GM19397 (cell line): ENCODE data around the gene PIK3IP1.
"Not testable (repeated sequence)": the region's sequence is repeated elsewhere in the genome, so short reads cannot be mapped to it uniquely, and the experiment has no call there.

Source experiments
- ATAC-seq: cut with Tn5 transposase; IDR thresholded peaks from one replicate; pipeline ENCODE4 v1.9.1; 2021; ENCODE audit warnings: mild to moderate bottlenecking, moderate library complexity; ENCODE audit not compliant: unreplicated experiment

PIK3IP1 gene

GRCh38 chr22:31259798-31260473 is 32.4 kb downstream of the PIK3IP1 start:
- ATAC-seq, result no peak

- ATAC-seq, result no peak
These were observed 38.3 kb downstream of the PIK3IP1 start for GRCh38 chr22:31253949-31254348.

DNA sequence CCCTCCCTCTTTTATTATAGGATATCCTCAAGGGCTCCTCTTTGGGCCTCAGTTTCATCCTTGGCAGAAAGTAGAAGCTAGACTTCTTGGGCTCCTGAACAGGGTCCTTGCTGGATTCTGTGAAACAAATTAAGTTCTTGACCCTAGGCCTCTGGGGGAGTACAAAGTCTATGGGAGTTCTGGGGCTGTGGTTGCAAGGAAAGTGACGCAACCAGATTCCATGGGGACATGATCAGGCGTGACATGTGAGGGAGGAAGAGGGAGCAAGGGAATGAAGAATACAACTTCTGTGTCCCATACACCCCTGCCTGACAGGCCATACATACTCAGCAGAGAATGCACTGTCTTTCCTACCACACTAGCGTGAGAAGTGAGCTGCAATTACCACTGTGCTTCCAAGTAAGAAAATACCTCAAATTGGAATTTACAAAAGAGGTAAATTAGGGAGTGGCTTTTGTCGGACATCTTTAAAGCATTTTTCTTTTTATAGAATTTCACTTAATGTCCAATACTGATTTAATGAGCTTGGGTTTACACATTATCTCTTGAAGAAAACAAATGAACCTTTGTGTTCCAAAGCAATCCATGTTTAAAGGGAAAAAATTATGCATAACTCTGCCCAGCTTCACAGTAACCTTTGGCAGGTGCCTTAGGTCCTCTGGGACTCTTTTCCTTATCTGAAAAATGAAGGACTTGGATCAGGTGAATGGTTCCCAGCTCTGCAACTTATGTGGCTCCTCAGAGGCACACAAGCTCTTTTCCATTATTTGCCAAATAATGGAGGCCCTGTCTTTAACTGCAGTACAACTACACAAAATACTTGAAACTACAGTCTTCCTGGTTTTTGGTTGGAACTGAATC is 41.3 kb downstream of the PIK3IP1 start:
- no peak for ATAC-seq

- no peak for ATAC-seq
These were observed 43.0 kb downstream of the PIK3IP1 start for GRCh38 chr22:31248965-31249958.

- ATAC-seq, result no peak
These were observed 44.0 kb downstream of the PIK3IP1 start for GRCh38 chr22:31248138-31248745.

- ATAC-seq, result no peak
These were observed 44.6 kb downstream of the PIK3IP1 start for GRCh38 chr22:31247726-31248125.

GRCh38 chr22:31246687-31247086 is 45.6 kb downstream of the PIK3IP1 start:
- ATAC-seq, result no peak

GRCh38 chr22:31245998-31246397 is 46.3 kb downstream of the PIK3IP1 start:
- not testable (repeated sequence) for ATAC-seq

GRCh38 chr22:31244943-31245451 is 47.3 kb downstream of the PIK3IP1 start:
- ATAC-seq, result no peak

DNA sequence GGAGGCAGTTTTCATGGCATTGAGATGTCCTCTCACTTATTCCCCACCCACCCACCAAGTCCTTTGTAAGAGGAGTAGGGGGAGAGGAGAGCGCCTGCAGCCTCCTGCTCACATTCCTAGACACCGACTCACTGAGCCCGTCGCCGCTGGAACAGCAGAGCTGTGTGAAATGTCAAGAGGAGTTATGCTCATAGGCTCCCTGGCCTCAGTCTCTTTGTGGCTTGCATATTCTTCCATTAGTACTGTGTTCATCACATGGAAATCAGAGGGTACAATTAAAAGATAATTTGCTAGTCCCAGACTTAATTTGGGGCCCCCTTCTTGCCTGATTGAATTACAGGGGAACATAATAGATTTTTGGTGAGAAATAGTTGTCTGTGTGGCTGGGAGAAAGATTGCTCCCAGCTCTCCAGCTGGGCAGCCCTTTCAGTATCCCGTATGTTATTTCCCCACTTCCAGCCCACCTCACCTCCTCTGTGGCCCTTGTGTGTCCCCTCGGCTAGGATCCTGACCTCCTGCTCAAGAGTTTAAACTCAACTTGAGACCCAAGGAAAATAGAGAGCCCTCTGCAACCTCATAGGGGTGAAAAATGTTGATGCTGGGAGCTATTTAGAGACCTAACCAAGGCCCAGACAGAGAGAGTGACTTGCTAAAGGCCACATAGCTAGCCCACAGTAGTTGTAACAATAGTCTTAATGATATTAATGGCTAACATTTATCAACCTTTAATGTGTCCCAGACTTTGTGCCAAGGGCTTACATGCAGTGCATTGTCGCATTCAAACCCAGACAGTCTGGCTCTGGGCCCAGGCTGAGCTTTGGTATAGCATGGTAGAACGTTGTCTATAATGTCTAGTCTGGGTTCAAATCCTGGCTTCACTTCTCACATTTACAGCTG is 48.0 kb downstream of the PIK3IP1 start:
- ATAC-seq, result no peak

- ATAC-seq, result no peak
These were observed 48.8 kb downstream of the PIK3IP1 start for GRCh38 chr22:31243339-31244045.

- no peak for ATAC-seq
These were observed 50.4 kb downstream of the PIK3IP1 start for GRCh38 chr22:31241936-31242335.

GRCh38 chr22:31241200-31241599 is 51.1 kb downstream of the PIK3IP1 start:
- ATAC-seq, result no peak

DNA sequence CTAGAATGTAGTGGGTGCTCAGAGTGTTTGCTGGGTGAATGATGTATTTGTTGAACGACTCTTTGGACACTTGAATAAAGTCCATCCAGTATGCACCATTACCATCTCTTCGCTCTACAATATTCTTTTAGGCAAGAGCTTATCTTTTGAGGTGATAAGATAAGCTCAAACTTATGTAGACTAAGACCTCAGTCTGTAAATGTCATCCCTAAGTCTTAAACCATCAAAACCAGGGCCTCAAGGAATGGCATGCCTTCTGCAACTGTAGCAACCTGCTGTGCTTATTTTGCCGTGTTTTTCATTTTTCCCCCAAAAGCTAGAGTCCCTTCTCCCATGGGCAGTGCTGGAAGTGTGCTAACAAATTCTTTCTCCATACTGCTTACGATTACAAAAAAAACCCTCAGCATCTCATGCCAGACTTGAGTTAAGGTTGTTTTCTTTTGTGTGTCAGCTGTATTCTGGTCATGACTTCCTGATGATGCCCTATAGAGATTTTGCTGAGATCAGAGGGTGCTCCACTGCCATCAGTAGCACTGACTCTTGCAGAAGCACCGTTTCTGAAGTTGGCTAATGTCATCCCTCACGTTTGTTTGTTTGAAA is 52.4 kb downstream of the PIK3IP1 start:
- ATAC-seq, result no peak

DNA sequence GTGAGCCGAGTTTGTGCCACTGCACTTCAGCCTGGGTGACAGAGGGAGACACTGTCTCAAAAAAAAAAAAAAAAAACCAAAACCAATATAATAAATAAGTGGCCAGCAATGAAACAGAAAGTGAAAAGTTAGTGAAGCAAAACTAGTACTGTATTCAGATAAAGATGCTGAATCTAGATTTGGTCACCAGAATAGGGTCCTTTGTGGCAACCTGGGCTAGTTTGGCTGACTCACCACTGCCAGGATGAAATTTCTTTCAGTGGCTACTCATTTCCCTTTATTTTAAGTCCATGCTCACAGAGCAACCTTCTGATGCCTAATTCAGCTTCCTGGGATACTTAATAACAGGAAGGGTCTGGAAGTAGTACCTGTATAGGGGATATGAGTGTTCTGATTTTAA is 54.2 kb downstream of the PIK3IP1 start:
- no peak for ATAC-seq

- ATAC-seq, result not testable (repeated sequence)
These were observed 56.2 kb downstream of the PIK3IP1 start for GRCh38 chr22:31236044-31236443.

GRCh38 chr22:31235081-31235480 is 57.2 kb downstream of the PIK3IP1 start:
- ATAC-seq, result no peak

- ATAC-seq, result no peak
These were observed 59.3 kb downstream of the PIK3IP1 start for GRCh38 chr22:31233001-31233400.
